MM.1S (cell line): ENCODE data around the gene MACROD2.

Experiments used
- DNase-seq: peaks from one replicate; pipeline ENCODE4 v3.0.0-alpha.2; 2015
- H2AFZ ChIP-seq: fragments of 300-600 bp; sonication (generic); 2 replicates; pipeline ENCODE4 v1.6.0; 2016; ENCODE audit warnings: antibody characterized with exemption, low read length
- H3F3A ChIP-seq: fragments of 300-600 bp; sonication (generic); 2 replicates; pipeline ENCODE4 v1.6.1; 2016; ENCODE audit warnings: mild to moderate bottlenecking, antibody characterized with exemption, low read length, moderate library complexity, mixed read lengths; ENCODE audit not compliant: insufficient read depth
- H3K27ac ChIP-seq: fragments of 300-600 bp; sonication (generic); 2 replicates; pipeline ENCODE4 v1.5.1; 2016; ENCODE audit warnings: mild to moderate bottlenecking, low read length
- H3K27me3 ChIP-seq: fragments of 300-600 bp; sonication (generic); replicated peaks from 2 replicates; pipeline ENCODE4 v1.6.0; 2016; ENCODE audit warnings: low read length; ENCODE audit not compliant: insufficient read depth
- H3K36me3 ChIP-seq: fragments of 300-600 bp; sonication (generic); replicated peaks from 2 replicates; pipeline ENCODE4 v1.6.1; 2016; ENCODE audit warnings: mild to moderate bottlenecking, low read length, mixed read lengths; ENCODE audit not compliant: insufficient read depth
- H3K4me1 ChIP-seq: fragments of 300-600 bp; sonication (generic); 2 replicates; pipeline ENCODE4 v1.6.1; 2016; ENCODE audit warnings: low read length, mixed read lengths
- H3K4me2 ChIP-seq: fragments of 300-600 bp; sonication (generic); 2 replicates; pipeline ENCODE4 v1.6.0; 2016; ENCODE audit warnings: low read depth, low read length
- H3K4me3 ChIP-seq: fragments of 300-600 bp; sonication (generic); 2 replicates; pipeline ENCODE4 v1.5.1; 2016; ENCODE audit warnings: low read length, mixed read lengths
- H3K79me2 ChIP-seq: fragments of 300-600 bp; sonication (generic); 2 replicates; pipeline ENCODE4 v1.6.1; 2016; ENCODE audit warnings: mixed run types, low read length, mixed read lengths
- H3K9ac ChIP-seq: fragments of 300-600 bp; sonication (generic); 2 replicates; pipeline ENCODE4 v1.6.1; 2016; ENCODE audit warnings: low read length, mixed read lengths
- H3K9me2 ChIP-seq: fragments of 300-600 bp; sonication (generic); replicated peaks from 2 replicates; pipeline ENCODE4 v1.6.1; 2016; ENCODE audit warnings: mild to moderate bottlenecking, low read length, mixed read lengths; ENCODE audit not compliant: insufficient read depth
- H3K9me3 ChIP-seq: fragments of 300-600 bp; sonication (generic); replicated peaks from 2 replicates; pipeline ENCODE4 v1.6.1; 2016; ENCODE audit warnings: mild to moderate bottlenecking, low read length, mixed read lengths; ENCODE audit not compliant: insufficient read depth
- H4K20me1 ChIP-seq: fragments of 300-600 bp; sonication (generic); 2 replicates; pipeline ENCODE4 v1.6.1; 2016; ENCODE audit warnings: mild to moderate bottlenecking, low read length, moderate library complexity, mixed read lengths; ENCODE audit not compliant: insufficient read depth
- EZH2 ChIP-seq: fragments of 300-600 bp; sonication (generic); optimal IDR thresholded peaks from 2 replicates; pipeline ENCODE3; 2017; ENCODE audit warnings: low read depth, mild to moderate bottlenecking, antibody characterized with exemption, low read length, mixed read lengths
- EZH2phosphoT487 ChIP-seq: fragments of 300-600 bp; sonication (generic); IDR thresholded peaks from 2 replicates; pipeline ENCODE4 v1.6.1; 2018; ENCODE audit warnings: antibody characterized with exemption, low read length
- TF ChIP-seq, protein P1 (sequence below): fragments of 300-600 bp; sonication (generic); IDR thresholded peaks from 2 replicates; pipeline ENCODE4 v1.5.1; 2016; ENCODE audit warnings: antibody characterized with exemption, low read length, mixed read lengths

MACROD2 gene

DNA sequence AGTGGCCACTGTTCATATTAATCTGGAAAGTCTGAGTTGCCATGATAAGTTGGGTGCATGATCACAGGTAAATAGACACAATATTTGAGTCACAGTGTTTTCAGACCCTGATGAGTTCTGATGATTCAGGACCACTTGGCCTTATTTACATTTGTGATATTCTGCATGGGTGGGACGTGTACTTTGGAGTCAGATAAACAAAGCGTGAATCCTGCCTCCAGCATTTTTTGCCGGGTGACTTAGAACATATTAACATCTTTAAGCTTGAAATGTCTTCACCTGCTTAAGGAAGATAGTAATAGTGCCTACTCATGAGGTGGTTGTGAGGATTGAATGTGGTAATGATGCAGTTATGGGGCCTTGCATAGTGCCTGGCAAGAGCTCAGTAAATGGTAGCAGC lies 1582.8 kb downstream of the MACROD2 start:
- Histone ChIP-seq H3K27me3 (no peaks in the 10 kb centered on the region), H3K36me3 (no peaks in the 10 kb centered on the region), H3K4me2 (no peak overlapping the region), H3K9me2 (no peaks in the 10 kb centered on the region), H3K79me2 (no peaks in the 10 kb centered on the region), H3K27ac (no peak overlapping the region), H4K20me1 (no peaks in the 10 kb centered on the region), H3K4me1 (no peaks in the 10 kb centered on the region), H2AFZ (no peak overlapping the region), H3K9ac (no peak overlapping the region), H3K9me3 (no peaks in the 10 kb centered on the region), H3K4me3 (no peak overlapping the region), H3F3A (no peaks in the 10 kb centered on the region)
- no peak for DNase-seq
- no peak for TF ChIP-seq EZH2phosphoT487
- TF ChIP-seq EZH2, result no peak
- TF ChIP-seq, protein P1, sequence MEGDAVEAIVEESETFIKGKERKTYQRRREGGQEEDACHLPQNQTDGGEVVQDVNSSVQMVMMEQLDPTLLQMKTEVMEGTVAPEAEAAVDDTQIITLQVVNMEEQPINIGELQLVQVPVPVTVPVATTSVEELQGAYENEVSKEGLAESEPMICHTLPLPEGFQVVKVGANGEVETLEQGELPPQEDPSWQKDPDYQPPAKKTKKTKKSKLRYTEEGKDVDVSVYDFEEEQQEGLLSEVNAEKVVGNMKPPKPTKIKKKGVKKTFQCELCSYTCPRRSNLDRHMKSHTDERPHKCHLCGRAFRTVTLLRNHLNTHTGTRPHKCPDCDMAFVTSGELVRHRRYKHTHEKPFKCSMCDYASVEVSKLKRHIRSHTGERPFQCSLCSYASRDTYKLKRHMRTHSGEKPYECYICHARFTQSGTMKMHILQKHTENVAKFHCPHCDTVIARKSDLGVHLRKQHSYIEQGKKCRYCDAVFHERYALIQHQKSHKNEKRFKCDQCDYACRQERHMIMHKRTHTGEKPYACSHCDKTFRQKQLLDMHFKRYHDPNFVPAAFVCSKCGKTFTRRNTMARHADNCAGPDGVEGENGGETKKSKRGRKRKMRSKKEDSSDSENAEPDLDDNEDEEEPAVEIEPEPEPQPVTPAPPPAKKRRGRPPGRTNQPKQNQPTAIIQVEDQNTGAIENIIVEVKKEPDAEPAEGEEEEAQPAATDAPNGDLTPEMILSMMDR, result no peak

DNA sequence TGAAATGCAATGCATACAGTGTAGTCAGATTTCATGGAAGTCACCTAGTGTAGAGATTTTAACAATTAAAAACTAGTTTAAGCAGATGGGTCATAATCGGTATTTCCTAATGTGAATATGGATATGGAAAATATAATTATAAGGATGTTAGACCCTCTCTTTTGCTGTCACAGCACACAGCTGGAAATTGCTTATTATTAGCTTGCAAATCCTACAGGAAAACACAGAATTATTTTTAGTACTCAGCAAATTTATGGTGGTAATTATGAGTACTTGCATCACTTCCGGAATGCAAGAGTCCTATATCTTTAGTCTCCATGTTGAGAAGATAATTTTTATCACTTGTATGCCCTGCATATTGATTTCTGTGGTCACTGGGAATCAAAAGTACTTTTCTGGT lies 1584.4 kb downstream of the MACROD2 start:
- Histone ChIP-seq H3K27me3 (no peaks in the 10 kb centered on the region), H3K79me2 (no peaks in the 10 kb centered on the region), H2AFZ (no peak overlapping the region), H3K36me3 (no peaks in the 10 kb centered on the region), H3K9me3 (no peaks in the 10 kb centered on the region), H3F3A (no peaks in the 10 kb centered on the region), H3K4me3 (no peak overlapping the region), H3K4me2 (no peak overlapping the region), H3K4me1 (no peaks in the 10 kb centered on the region), H3K9me2 (no peaks in the 10 kb centered on the region), H4K20me1 (no peaks in the 10 kb centered on the region), H3K27ac (no peak overlapping the region), H3K9ac (no peak overlapping the region)
- no peak for TF ChIP-seq EZH2
- TF ChIP-seq, protein P1, result no peak
- TF ChIP-seq EZH2phosphoT487, result no peak
- no peak for DNase-seq

DNA sequence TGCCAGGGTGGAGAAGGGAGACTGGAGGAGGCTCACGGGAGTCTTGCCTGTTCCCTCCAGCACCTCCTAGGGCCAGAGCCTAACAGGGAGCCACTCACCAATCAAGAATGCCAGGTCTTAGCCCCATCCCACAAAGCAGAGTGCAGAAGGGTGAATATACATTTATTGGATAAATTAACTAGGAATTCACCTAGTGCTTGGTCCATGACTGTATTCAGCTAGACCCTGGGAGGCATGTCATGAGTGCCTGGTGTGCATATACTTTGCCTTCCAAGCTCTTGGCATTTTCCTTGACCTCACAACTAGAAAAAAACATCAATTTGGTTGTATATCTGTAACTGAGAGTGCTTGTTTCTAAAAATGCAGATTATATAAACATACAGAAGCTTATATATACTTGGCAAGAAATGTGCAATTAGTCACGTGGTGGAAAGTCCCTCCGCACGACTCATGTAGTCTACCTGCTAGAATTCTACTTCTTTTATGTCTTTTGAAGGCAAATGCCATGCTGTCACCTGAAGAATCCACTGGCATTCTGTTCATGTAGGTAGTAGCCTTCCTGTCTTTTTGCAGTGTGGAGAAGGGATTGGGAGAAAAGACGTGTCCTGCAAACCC lies 1586.9 kb downstream of the MACROD2 start:
- Histone ChIP-seq H3K36me3 (no peaks in the 10 kb centered on the region), H3K79me2 (no peaks in the 10 kb centered on the region), H3K27ac (no peak overlapping the region), H4K20me1 (no peaks in the 10 kb centered on the region), H3K4me3 (no peak overlapping the region), H3K4me1 (no peaks in the 10 kb centered on the region), H2AFZ (no peak overlapping the region), H3K4me2 (no peak overlapping the region), H3K27me3 (no peaks in the 10 kb centered on the region), H3K9ac (no peak overlapping the region), H3K9me2 (no peaks in the 10 kb centered on the region), H3F3A (no peaks in the 10 kb centered on the region), H3K9me3 (no peaks in the 10 kb centered on the region)
- no peak for DNase-seq
- TF ChIP-seq EZH2 (no peak), EZH2phosphoT487 (no peak)
- TF ChIP-seq, protein P1, result no peak
